CD4-positive, alpha-beta T cell (primary cell): Measurements from ENCODE around the gene LRRC3B. TPM values are rescaled to one million over a fixed set of nuclear protein-coding genes. Genes with fewer than 3 reads are reported as not detected.

ENCODE experiments used
- ATAC-seq: fragments of 200-7000 bp; cut with Tn5 transposase; one replicate; pipeline ENCODE4 v1.10.0; 2022; ENCODE audit warnings: mild to moderate bottlenecking; ENCODE audit not compliant: poor library complexity
- CTCF ChIA-PET: fragments of 350-600 bp; sonication (Branson Sonifier 250); formaldehyde crosslinking; loops from one replicate; lab custom pipeline; 2021; ENCODE audit warnings: antibody characterized with exemption, inconsistent platforms; lab: Charles Lee
- POLR2A ChIA-PET: fragments of 350-600 bp; sonication (Branson Sonifier 250); formaldehyde crosslinking; loops from one replicate; lab custom pipeline; 2021; ENCODE audit warnings: antibody characterized with exemption, inconsistent platforms; lab: Charles Lee
- DNase-seq, 14 experiments: peaks; one replicate each; pipeline ENCODE4 v3.0.0-alpha.2; 2013 to 2020; ENCODE audit warnings: mixed read lengths in 2 of 14
- H3K27ac ChIP-seq, 2 donors: one replicate each; pipeline versions ENCODE4 v1.5.1 to v1.7.0; 2013; ENCODE audit warnings: low read length in 2 of 2, low read depth in 1 of 2, mild to moderate bottlenecking in 1 of 2
- H3K27me3 ChIP-seq, 2 experiments: 1 replicate in 1 of 2; 2 replicates in 1 of 2; pipeline versions ENCODE4 v1.6.1 to v1.7.0; 2013; ENCODE audit warnings: low read length in 2 of 2, control low read depth in 1 of 2, mild to moderate bottlenecking in 1 of 2, moderate library complexity in 1 of 2; ENCODE audit not compliant: insufficient read depth in 2 of 2, control insufficient read depth in 1 of 2
- H3K36me3 ChIP-seq: one replicate; pipeline ENCODE4 v1.6.1; 2013; ENCODE audit warnings: low read length, control low read depth; ENCODE audit not compliant: insufficient read depth
- H3K4me1 ChIP-seq: one replicate; pipeline ENCODE4 v1.6.1; 2013; ENCODE audit warnings: low read length, control low read depth; ENCODE audit not compliant: insufficient read depth
- H3K4me3 ChIP-seq: one replicate; pipeline ENCODE4 v1.5.1; 2013; ENCODE audit warnings: mild to moderate bottlenecking, low read length, moderate library complexity
- H3K9me3 ChIP-seq, 2 experiments: 1 replicate in 1 of 2; 2 replicates in 1 of 2; pipeline versions ENCODE4 v1.6.1 to v1.7.0; 2013; ENCODE audit warnings: low read length in 2 of 2, mild to moderate bottlenecking in 2 of 2, control low read depth in 1 of 2, moderate library complexity in 1 of 2; ENCODE audit not compliant: control insufficient read depth in 1 of 2, insufficient read depth in 1 of 2
- H3K27ac Mint-ChIP-seq: one replicate; pipeline ENCODE4 v1.8.0; 2020; ENCODE audit warnings: mixed read lengths
- H3K27me3 Mint-ChIP-seq: one replicate; pipeline ENCODE4 v1.8.0; 2021; ENCODE audit warnings: mixed read lengths
- H3K36me3 Mint-ChIP-seq: one replicate; pipeline ENCODE4 v1.8.0; 2021; ENCODE audit warnings: low read depth, mixed read lengths
- H3K4me1 Mint-ChIP-seq: one replicate; pipeline ENCODE4 v1.8.0; 2021; ENCODE audit warnings: low read depth, mixed read lengths
- H3K4me3 Mint-ChIP-seq: one replicate; pipeline ENCODE4 v1.8.0; 2020; ENCODE audit warnings: mild to moderate bottlenecking, mixed read lengths
- H3K9me3 Mint-ChIP-seq: one replicate; pipeline ENCODE4 v1.8.0; 2020; ENCODE audit warnings: mixed read lengths
- CTCF ChIP-seq: fragments of 200-600 bp; IDR thresholded peaks from one replicate; pipeline ENCODE4 v1.8.0; 2022; ENCODE audit warnings: antibody characterized with exemption, mild to moderate bottlenecking
- intact Hi-C, 2 experiments: fragments of 100-400 bp; cut with DNase I in 1 of 2; cut with micrococcal nuclease in 1 of 2; formaldehyde crosslinking; loops; one replicate each; pipeline versions ENCODE4 v1.15.1 to v1.9.0; 2023 to 2025; cut with DNase I, micrococcal nuclease
- total RNA-seq, 174 experiments: library from RNA in 2 of 174; stranded (reverse) in 2 of 174; gene quantifications; one replicate each; pipeline ENCODE4 v1.2.3 and lab custom pipeline; 2021 to 2026

The LRRC3B gene
- total RNA-seq, 2 experiments from 2014 or later, result not detected

- peaks cover 41% of the 10 kb centered on the region for H3K27me3 Mint-ChIP-seq
- POLR2A ChIA-PET, result no interaction called here
- H3K4me3 Mint-ChIP-seq, result no peak overlapping the region
- Histone ChIP-seq H3K27me3 (peaks cover 24 to 26% of the 10 kb centered on the region in 2 experiments), H3K36me3 (no peaks in the 10 kb centered on the region), H3K9me3 (peaks cover 0 to 25% of the 10 kb centered on the region in 2 experiments), H3K4me1 (no peaks in the 10 kb centered on the region), H3K4me3 (no peak overlapping the region), H3K27ac (no peak overlapping the region)
- H3K36me3 Mint-ChIP-seq, result no peaks in the 10 kb centered on the region
- TF ChIP-seq CTCF, result no peak
- H3K9me3 Mint-ChIP-seq, result no peaks in the 10 kb centered on the region
- intact Hi-C loops, result no loop called here
- no peak for DNase-seq
- H3K4me1 Mint-ChIP-seq, result no peaks in the 10 kb centered on the region
- CTCF ChIA-PET, result no interaction called here
- H3K27ac Mint-ChIP-seq, result no peak overlapping the region
- no peak for ATAC-seq
These were observed 1.4 kb upstream of the LRRC3B start for GRCh38 chr3:26621176-26621575.

- DNase-seq, result no peak
- no peak for ATAC-seq
- Histone ChIP-seq H3K27ac (no peak overlapping the region), H3K4me3 (no peak overlapping the region), H3K9me3 (peaks cover 0 to 25% of the 10 kb centered on the region in 2 experiments), H3K36me3 (no peaks in the 10 kb centered on the region), H3K27me3 (peaks cover 24 to 26% of the 10 kb centered on the region in 2 experiments), H3K4me1 (no peaks in the 10 kb centered on the region)
- Mint-ChIP-seq H3K27me3 (peaks cover 46% of the 10 kb centered on the region), H3K36me3 (no peaks in the 10 kb centered on the region), H3K4me3 (no peak overlapping the region), H3K27ac (no peak overlapping the region), H3K4me1 (no peaks in the 10 kb centered on the region), H3K9me3 (no peaks in the 10 kb centered on the region)
- no peak for TF ChIP-seq CTCF
- intact Hi-C loops, result no loop called here
- POLR2A ChIA-PET, result no interaction called here
- CTCF ChIA-PET, result no interaction called here
These were observed 509 bp upstream of the LRRC3B start for GRCh38 chr3:26621906-26622620.

GRCh38 chr3:26623419-26624208, 1.0 kb downstream of the LRRC3B start:
- H3K4me1 Mint-ChIP-seq, result no peaks in the 10 kb centered on the region
- DNase-seq (no peak), ATAC-seq (no peak)
- intact Hi-C loops, result no loop called here
- no peak for TF ChIP-seq CTCF
- H3K36me3 Mint-ChIP-seq, result no peaks in the 10 kb centered on the region
- Histone ChIP-seq H3K9me3 (peaks cover 0 to 25% of the 10 kb centered on the region in 2 experiments), H3K4me3 (no peak overlapping the region), H3K27ac (no peak overlapping the region), H3K4me1 (no peaks in the 10 kb centered on the region), H3K27me3 (peaks cover 24 to 26% of the 10 kb centered on the region in 2 experiments), H3K36me3 (no peaks in the 10 kb centered on the region)
- no peak overlapping the region for H3K4me3 Mint-ChIP-seq
- peaks cover 49% of the 10 kb centered on the region for H3K27me3 Mint-ChIP-seq
- no peak overlapping the region for H3K27ac Mint-ChIP-seq
- ChIA-PET POLR2A (no interaction called here), CTCF (no interaction called here)
- no peaks in the 10 kb centered on the region for H3K9me3 Mint-ChIP-seq
